ENCODE results near the gene PDE9A. TPM values are rescaled to one million over a fixed set of nuclear protein-coding genes. Genes with fewer than 3 reads are reported as not detected.
A peak's percentile ranks its signal among the peaks of the same experiment; 100 is the strongest.

Gene PDE9A
- total and polyA plus RNA-seq, 8 donors: 5.1 to 24.2 (median 21.9) TPM

- Histone ChIP-seq H3K4me1 (no peaks in the 10 kb centered on the region), H3K27ac (no peak overlapping the region), H3K27me3 (peaks cover 0 to 43% of the 10 kb centered on the region in 2 donors), H3K4me3 (no peak overlapping the region), H3K36me3 (no peaks in the 10 kb centered on the region), H3K9me3 (no peaks in the 10 kb centered on the region)
- ATAC-seq: no peak
- intact Hi-C loops (cut with DNase I): no loop called here
- TF ChIP-seq, protein P1, sequence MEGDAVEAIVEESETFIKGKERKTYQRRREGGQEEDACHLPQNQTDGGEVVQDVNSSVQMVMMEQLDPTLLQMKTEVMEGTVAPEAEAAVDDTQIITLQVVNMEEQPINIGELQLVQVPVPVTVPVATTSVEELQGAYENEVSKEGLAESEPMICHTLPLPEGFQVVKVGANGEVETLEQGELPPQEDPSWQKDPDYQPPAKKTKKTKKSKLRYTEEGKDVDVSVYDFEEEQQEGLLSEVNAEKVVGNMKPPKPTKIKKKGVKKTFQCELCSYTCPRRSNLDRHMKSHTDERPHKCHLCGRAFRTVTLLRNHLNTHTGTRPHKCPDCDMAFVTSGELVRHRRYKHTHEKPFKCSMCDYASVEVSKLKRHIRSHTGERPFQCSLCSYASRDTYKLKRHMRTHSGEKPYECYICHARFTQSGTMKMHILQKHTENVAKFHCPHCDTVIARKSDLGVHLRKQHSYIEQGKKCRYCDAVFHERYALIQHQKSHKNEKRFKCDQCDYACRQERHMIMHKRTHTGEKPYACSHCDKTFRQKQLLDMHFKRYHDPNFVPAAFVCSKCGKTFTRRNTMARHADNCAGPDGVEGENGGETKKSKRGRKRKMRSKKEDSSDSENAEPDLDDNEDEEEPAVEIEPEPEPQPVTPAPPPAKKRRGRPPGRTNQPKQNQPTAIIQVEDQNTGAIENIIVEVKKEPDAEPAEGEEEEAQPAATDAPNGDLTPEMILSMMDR (IDR thresholded peaks at IDR 0.05): no peak
- DNase-seq: no peak
Observed at GRCh38 chr21:42622284-42622683, 31.1 kb upstream of the PDE9A start.

GRCh38 chr21:42623694-42624093 is 29.7 kb upstream of the PDE9A start:
- DNase-seq: no peak
- H3K36me3 ChIP-seq: no peaks in the 10 kb centered on the region
- H3K4me1 ChIP-seq: no peaks in the 10 kb centered on the region
- no peak overlapping the region for H3K27ac ChIP-seq
- peaks cover 0 to 29% of the 10 kb centered on the region in 2 donors for H3K27me3 ChIP-seq
- TF ChIP-seq, protein P1 (IDR thresholded peaks at IDR 0.05): no peak
- no peak for ATAC-seq
- H3K9me3 ChIP-seq: no peaks in the 10 kb centered on the region
- intact Hi-C loops (cut with DNase I): no loop called here
- no peak overlapping the region for H3K4me3 ChIP-seq

DNA sequence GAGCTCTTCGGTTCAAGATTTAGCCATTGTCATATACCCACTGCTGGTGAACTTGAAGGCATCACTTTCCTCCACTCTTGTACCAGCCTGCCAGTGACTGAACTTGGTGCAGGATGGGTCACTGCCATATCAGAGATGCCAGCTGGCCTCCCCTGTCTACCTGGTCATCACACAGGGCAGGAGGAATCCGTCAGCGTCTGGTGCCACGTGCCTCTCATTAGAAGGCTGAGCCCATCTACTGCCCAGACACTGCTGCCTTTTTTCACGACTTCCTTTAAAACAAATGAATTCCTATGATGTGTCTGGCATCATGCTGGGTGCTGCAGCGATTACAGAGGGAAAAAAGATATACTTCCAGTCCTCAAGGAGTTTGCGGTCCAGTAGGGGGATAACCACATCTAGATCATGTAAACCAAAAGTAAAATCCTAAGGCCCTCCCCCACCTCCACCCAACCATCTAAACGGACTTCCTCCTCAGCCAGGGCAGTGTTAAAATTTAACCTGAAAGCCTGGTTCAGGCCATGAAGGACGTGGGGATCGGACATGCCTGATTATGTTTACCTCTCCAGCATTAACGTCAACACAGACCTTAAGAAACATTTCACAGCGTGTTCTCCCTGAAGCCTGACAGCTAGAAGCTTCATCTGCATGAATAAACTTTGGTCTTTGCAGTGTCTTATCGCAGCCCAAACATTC is 29.2 kb upstream of the PDE9A start:
- H3K27ac ChIP-seq: no peak overlapping the region
- H3K9me3 ChIP-seq: no peaks in the 10 kb centered on the region
- peaks cover 0 to 23% of the 10 kb centered on the region in 2 donors for H3K27me3 ChIP-seq
- intact Hi-C loops (cut with DNase I): no loop called here
- ATAC-seq (peak; percentile 75), DNase-seq (no peak)
- no peak overlapping the region for H3K4me3 ChIP-seq
- TF ChIP-seq, protein P1 (IDR thresholded peaks at IDR 0.05): no peak
- no peaks in the 10 kb centered on the region for H3K36me3 ChIP-seq
- no peaks in the 10 kb centered on the region for H3K4me1 ChIP-seq

GRCh38 chr21:42624936-42625335 is 28.5 kb upstream of the PDE9A start:
- Histone ChIP-seq H3K27me3 (peaks cover 0 to 16% of the 10 kb centered on the region in 2 donors), H3K27ac (no peak overlapping the region), H3K4me1 (no peaks in the 10 kb centered on the region), H3K4me3 (no peak overlapping the region), H3K36me3 (no peaks in the 10 kb centered on the region), H3K9me3 (no peaks in the 10 kb centered on the region)
- ATAC-seq (no peak), DNase-seq (no peak)
- intact Hi-C loops (cut with DNase I): no loop called here
- TF ChIP-seq, protein P1 (IDR thresholded peaks at IDR 0.05): no peak

- DNase-seq: no peak
- no peak overlapping the region for H3K4me3 ChIP-seq
- H3K27me3 ChIP-seq: peaks cover 0 to 5% of the 10 kb centered on the region in 2 donors
- TF ChIP-seq, protein P1 (IDR thresholded peaks at IDR 0.05): no peak
- no peaks in the 10 kb centered on the region for H3K4me1 ChIP-seq
- intact Hi-C loops (cut with DNase I): no loop called here
- H3K27ac ChIP-seq: no peak overlapping the region
- no peaks in the 10 kb centered on the region for H3K9me3 ChIP-seq
- ATAC-seq: no peak
- H3K36me3 ChIP-seq: no peaks in the 10 kb centered on the region
Observed at GRCh38 chr21:42626171-42626570, 27.2 kb upstream of the PDE9A start.

All from left lung (tissue), 10 donors.